SK-N-SH (cell line): ENCODE results near the gene IQSEC1. TPM values are rescaled to one million over a fixed set of nuclear protein-coding genes. Genes with fewer than 3 reads are reported as not detected.

Experiments
- CTCF ChIA-PET: fragments of 300-600, 350-600 bp; formaldehyde crosslinking; extraction: SDS; loops from one replicate; lab custom pipeline; 2021; lab: Yijun Ruan, JAX
- POLR2A ChIA-PET: fragments of 350-600 bp; sonication (Branson Sonifier 250); formaldehyde crosslinking; extraction: SDS; loops from one replicate; lab custom pipeline; 2020; ENCODE audit warnings: antibody characterized with exemption, inconsistent platforms; lab: Yijun Ruan, JAX
- DNase-seq: peaks from one replicate; pipeline ENCODE4 v3.0.0; 2012
- H2AFZ ChIP-seq: fragments of 200-600 bp; sonication (generic); 2 replicates; pipeline ENCODE4 v1.8.1; 2016; ENCODE audit warnings: antibody characterized with exemption, mild to moderate bottlenecking, low read depth
- H3F3A ChIP-seq: fragments of 200-600 bp; sonication (generic); replicated peaks from 2 replicates; pipeline ENCODE3; 2016; ENCODE audit warnings: antibody characterized with exemption, mild to moderate bottlenecking; ENCODE audit not compliant: insufficient read depth
- H3K27ac ChIP-seq, 2 experiments: fragments of 200-500 bp in 1 of 2; fragments of 200-600 bp in 1 of 2; sonication (Bioruptor generic) in 1 of 2; sonication (generic), shearing (Covaris generic) in 1 of 2; 2 replicates each; pipeline versions ENCODE4 v1.5.1 to v1.6.1; 2014 to 2016; ENCODE audit warnings: low read depth in 2 of 2, inconsistent platforms in 1 of 2, low read length in 1 of 2, mild to moderate bottlenecking in 1 of 2, mixed read lengths in 1 of 2
- H3K27me3 ChIP-seq: fragments of 200-600 bp; sonication (generic), shearing (Covaris generic); 2 replicates; pipeline ENCODE4 v1.6.1; 2016; ENCODE audit warnings: mixed run types; ENCODE audit not compliant: insufficient read depth
- H3K36me3 ChIP-seq, 2 experiments: fragments of 200-500 bp in 1 of 2; fragments of 200-600 bp in 1 of 2; sonication (Bioruptor generic) in 1 of 2; sonication (generic) in 1 of 2; replicated peaks in 1 of 2; 2 replicates each; pipeline versions ENCODE3 to v1.5.1; 2014 to 2016; ENCODE audit warnings: low read length in 1 of 2, mild to moderate bottlenecking in 1 of 2; ENCODE audit not compliant: insufficient read depth in 2 of 2, control insufficient read depth in 1 of 2
- H3K4me1 ChIP-seq, 2 experiments: fragments of 200-500 bp in 1 of 2; fragments of 200-600 bp in 1 of 2; sonication (Bioruptor generic) in 1 of 2; sonication (generic), shearing (Covaris generic) in 1 of 2; 2 replicates each; pipeline versions ENCODE4 v1.5.1 to v1.6.1; 2014 to 2016; ENCODE audit warnings: low read depth in 1 of 2, low read length in 1 of 2, mixed run types in 1 of 2; ENCODE audit not compliant: insufficient read depth in 2 of 2, control insufficient read depth in 1 of 2
- H3K4me2 ChIP-seq: fragments of 200-600 bp; sonication (generic), shearing (Covaris generic); 2 replicates; pipeline ENCODE4 v1.6.1; 2017; ENCODE audit warnings: mixed run types
- H3K4me3 ChIP-seq, 2 experiments: fragments of 200-500 bp in 1 of 2; fragments of 200-600 bp in 1 of 2; sonication (Bioruptor generic) in 1 of 2; sonication (generic), shearing (Covaris generic) in 1 of 2; 2 replicates each; pipeline versions ENCODE4 v1.5.1 to v1.8.1; 2014 to 2016; ENCODE audit warnings: low read depth in 2 of 2, inconsistent platforms in 1 of 2, low read length in 1 of 2, mild to moderate bottlenecking in 1 of 2, mixed read lengths in 1 of 2, moderate library complexity in 1 of 2
- H3K79me2 ChIP-seq: fragments of 200-600 bp; sonication (generic); 2 replicates; pipeline ENCODE4 v1.8.1; 2017; ENCODE audit warnings: mild to moderate bottlenecking; ENCODE audit not compliant: insufficient read depth
- H3K9ac ChIP-seq: fragments of 200-600 bp; sonication (generic); 2 replicates; pipeline ENCODE4 v1.6.1; 2017; ENCODE audit warnings: mixed run types
- H3K9me2 ChIP-seq: fragments of 200-600 bp; sonication (generic); 2 replicates; pipeline ENCODE4 v1.6.1; 2017; ENCODE audit warnings: mixed run types
- H3K9me3 ChIP-seq: fragments of 200-600 bp; sonication (generic); 2 replicates; pipeline ENCODE4 v1.6.1; 2017; ENCODE audit warnings: mixed run types, mild to moderate bottlenecking, moderate library complexity
- H4K20me1 ChIP-seq: fragments of 200-600 bp; sonication (generic); 2 replicates; pipeline ENCODE4 v1.6.1; 2017; ENCODE audit warnings: mild to moderate bottlenecking, mixed run types; ENCODE audit not compliant: insufficient read depth
- CHD2 ChIP-seq: fragments of 150-350 bp; IDR thresholded peaks from 2 replicates; pipeline ENCODE4 v1.6.1; 2018; ENCODE audit warnings: low read length; ENCODE audit not compliant: partially characterized antibody
- EP300 ChIP-seq, 2 experiments: IDR thresholded peaks; 2 replicates each; pipeline versions ENCODE4 v1.4.0 to v1.6.1; 2012; ENCODE audit warnings: borderline replicate concordance in 1 of 2, low read depth in 1 of 2, low read length in 1 of 2
- EZH2phosphoT487 ChIP-seq: fragments of 200-600 bp; sonication (generic); IDR thresholded peaks from 2 replicates; pipeline ENCODE4 v1.6.1; 2017; ENCODE audit warnings: low read depth, mixed run types, mild to moderate bottlenecking, antibody characterized with exemption, moderate library complexity, borderline replicate concordance
- MAX ChIP-seq: IDR thresholded peaks from 2 replicates; pipeline ENCODE4 v1.4.0; 2012; ENCODE audit warnings: low read depth
- MXI1 ChIP-seq: IDR thresholded peaks from 2 replicates; pipeline ENCODE4 v1.6.1; 2012; ENCODE audit warnings: mild to moderate bottlenecking, low read depth, low read length, improper control_type of control experiment
- PBX3 ChIP-seq: IDR thresholded peaks from 2 replicates; pipeline ENCODE4; 2012
- REST ChIP-seq: IDR thresholded peaks from 2 replicates; pipeline ENCODE4 v1.6.1; 2012; ENCODE audit warnings: mild to moderate bottlenecking, low read depth, low read length, moderate library complexity
- RXRA ChIP-seq: IDR thresholded peaks from 2 replicates; pipeline ENCODE4 v1.4.0; 2012; ENCODE audit warnings: low read depth, mild to moderate bottlenecking, borderline replicate concordance
- SMC3 ChIP-seq: IDR thresholded peaks from 2 replicates; pipeline ENCODE4 v1.6.1; 2012; ENCODE audit warnings: low read depth, low read length, improper control_type of control experiment
- TEAD4 ChIP-seq: IDR thresholded peaks from 2 replicates; pipeline ENCODE4 v1.4.0; 2012; ENCODE audit warnings: mild to moderate bottlenecking, borderline replicate concordance; ENCODE audit not compliant: insufficient read depth
- YY1 ChIP-seq: IDR thresholded peaks from 2 replicates; pipeline ENCODE4 v1.4.0; 2012; ENCODE audit warnings: low read depth, mild to moderate bottlenecking
- WGBS: methylation state at CpG from one replicate; pipeline ENCODE4 v1.1.6; 2017; ENCODE audit warnings: low lambda C conversion rate; 5-methylcytosine and 5-hydroxymethylcytosine counted together
- polyA plus RNA-seq, 3 experiments: library from polyadenylated mRNA; depleted of rRNA; stranded (reverse); fragments of >200 nt; gene quantifications; 2 replicates each; pipeline ENCODE4 v1.2.3, GENCODE V29; 2012

The IQSEC1 gene
- polyA plus RNA-seq, 1 of the 3 experiments (the other 2 are of a cell fraction), result 6.2 TPM

- Histone ChIP-seq H3K9me3 (no peaks in the 10 kb centered on the region), H3K4me2 (no peak overlapping the region), H3K9me2 (no peaks in the 10 kb centered on the region), H3K4me3 (no peak overlapping the region), H3K79me2 (no peaks in the 10 kb centered on the region), H3F3A (no peaks in the 10 kb centered on the region), H3K4me1 (peaks cover 0 to 17% of the 10 kb centered on the region in 2 experiments; a peak in 1 of 4 replicates), H3K9ac (no peak overlapping the region), H3K27me3 (no peaks in the 10 kb centered on the region), H2AFZ (no peak overlapping the region), H3K27ac (no peak overlapping the region), H4K20me1 (no peaks in the 10 kb centered on the region), H3K36me3 (no peaks in the 10 kb centered on the region)
- POLR2A ChIA-PET, result no interaction called here
- CTCF ChIA-PET, result interaction anchor here (0.9 to 1.3 kb wide), 3 partner anchors 9 to 20 kb away, joined by 4 to 5 read pairs (median 5); no protein-coding TSS in a partner anchor
- WGBS, result no CpG with 5 or more reads among the region's 6 CpGs
- TF ChIP-seq RXRA (no peak), CHD2 (no peak), EP300 (IDR thresholded peaks at IDR 0.05; ENCODE audit: borderline replicate concordance in 1 of 2, low read depth in 1 of 2, low read length in 1 of 2) (no peak), MAX (no peak), MXI1 (no peak), PBX3 (no peak), SMC3 (no peak)
- DNase-seq, result no peak
These were observed 98.4 kb downstream of the IQSEC1 start for GRCh38 chr3:12974819-12975218.

- Histone ChIP-seq H3F3A (no peaks in the 10 kb centered on the region), H3K4me2 (no peak overlapping the region), H3K9me2 (no peaks in the 10 kb centered on the region), H3K9ac (no peak overlapping the region), H3K9me3 (no peaks in the 10 kb centered on the region), H3K27me3 (no peaks in the 10 kb centered on the region), H4K20me1 (no peaks in the 10 kb centered on the region), H3K4me1 (peaks cover 0 to 14% of the 10 kb centered on the region in 2 experiments; a peak in 1 of 4 replicates), H3K36me3 (no peaks in the 10 kb centered on the region), H2AFZ (no peak overlapping the region), H3K79me2 (no peaks in the 10 kb centered on the region), H3K4me3 (no peak overlapping the region), H3K27ac (no peak overlapping the region)
- TF ChIP-seq REST, result no peak
- TF ChIP-seq YY1, result no peak
- TF ChIP-seq EZH2phosphoT487, result no peak
- no peak for TF ChIP-seq RXRA
- no peak for TF ChIP-seq TEAD4
- ChIA-PET CTCF (interaction anchor here (0.9 to 1.3 kb wide), 2 partner anchors 10 to 19 kb away, joined by 5 read pairs; no protein-coding TSS in a partner anchor), POLR2A (no interaction called here)
- WGBS, result 94% methylated on average over 6 of the region's 6 CpGs
- no peak for DNase-seq
These were observed 98.9 kb downstream of the IQSEC1 start for GRCh38 chr3:12974334-12974733.
